Measurements from ENCODE around the gene ZFR2.
"Not testable (repeated sequence)": the region's sequence is repeated elsewhere in the genome, so short reads cannot be mapped to it uniquely, and the experiment has no call there.

The ZFR2 gene

GRCh38 chr19:3765121-3765520 is 103.7 kb downstream of the ZFR2 start:
- TF ChIP-seq, protein P1, sequence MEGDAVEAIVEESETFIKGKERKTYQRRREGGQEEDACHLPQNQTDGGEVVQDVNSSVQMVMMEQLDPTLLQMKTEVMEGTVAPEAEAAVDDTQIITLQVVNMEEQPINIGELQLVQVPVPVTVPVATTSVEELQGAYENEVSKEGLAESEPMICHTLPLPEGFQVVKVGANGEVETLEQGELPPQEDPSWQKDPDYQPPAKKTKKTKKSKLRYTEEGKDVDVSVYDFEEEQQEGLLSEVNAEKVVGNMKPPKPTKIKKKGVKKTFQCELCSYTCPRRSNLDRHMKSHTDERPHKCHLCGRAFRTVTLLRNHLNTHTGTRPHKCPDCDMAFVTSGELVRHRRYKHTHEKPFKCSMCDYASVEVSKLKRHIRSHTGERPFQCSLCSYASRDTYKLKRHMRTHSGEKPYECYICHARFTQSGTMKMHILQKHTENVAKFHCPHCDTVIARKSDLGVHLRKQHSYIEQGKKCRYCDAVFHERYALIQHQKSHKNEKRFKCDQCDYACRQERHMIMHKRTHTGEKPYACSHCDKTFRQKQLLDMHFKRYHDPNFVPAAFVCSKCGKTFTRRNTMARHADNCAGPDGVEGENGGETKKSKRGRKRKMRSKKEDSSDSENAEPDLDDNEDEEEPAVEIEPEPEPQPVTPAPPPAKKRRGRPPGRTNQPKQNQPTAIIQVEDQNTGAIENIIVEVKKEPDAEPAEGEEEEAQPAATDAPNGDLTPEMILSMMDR (IDR thresholded peaks at IDR 0.05; ENCODE audit: low read depth, low read length): no peak
- in situ Hi-C loops (cut with HindIII; ENCODE audit: low sequenced_read_pairs): no loop called here
- H3K4me3 ChIP-seq (ENCODE audit: low read depth, low read length): no peak overlapping the region
- no peak for DNase-seq (ENCODE audit: low read depth, low spot score)

DNA sequence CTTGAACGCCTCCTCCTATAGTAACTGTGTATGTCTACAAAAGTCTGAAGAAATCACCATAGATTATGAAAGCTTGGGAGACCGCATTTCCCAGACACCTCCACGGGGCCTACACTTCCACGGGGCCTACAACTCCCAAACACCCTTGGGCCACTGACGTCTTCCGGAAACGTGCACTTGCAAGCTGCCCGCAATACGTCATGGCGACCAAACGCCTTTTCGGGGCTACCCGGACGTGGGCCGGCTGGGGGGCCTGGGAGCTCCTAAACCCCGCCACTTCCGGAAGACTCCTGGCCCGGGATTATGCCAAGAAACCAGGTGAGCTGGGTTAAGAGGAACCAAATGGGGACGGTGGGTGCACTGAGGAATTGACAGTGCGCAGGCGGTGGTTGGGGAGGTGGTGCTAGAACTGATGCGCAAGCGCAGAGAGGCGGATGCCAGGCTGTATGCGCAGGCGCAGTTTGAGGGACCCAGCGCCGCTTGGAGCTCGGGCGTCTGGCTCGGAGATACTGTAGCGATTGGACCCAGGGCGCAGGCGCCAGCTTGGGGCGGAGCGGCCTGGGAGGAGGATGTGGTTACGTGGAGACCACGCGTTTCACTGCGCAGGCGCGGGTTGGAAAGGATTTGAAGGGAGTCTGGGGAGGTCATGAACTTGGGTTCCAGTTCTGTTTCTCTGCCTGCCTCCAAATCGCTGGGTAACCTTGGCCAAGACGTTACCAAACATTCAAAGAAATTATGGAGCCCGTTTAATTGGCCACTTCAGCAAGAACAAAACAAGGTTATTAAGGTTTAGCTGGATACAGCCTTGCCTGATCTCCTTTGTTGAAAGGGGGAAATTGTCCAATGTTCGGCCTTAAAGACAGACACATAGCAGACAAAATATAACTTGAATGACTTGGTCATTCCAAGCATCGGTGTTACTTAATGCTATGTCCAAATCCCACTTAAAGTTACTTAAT is 106.1 kb downstream of the ZFR2 start, which contains the start of gene MRPL54:
MRPL54 (plus strand) TSS at position 182 of the 959 bp plus-strand sequence; CDS start at position 201, 19 bp downstream.
- TF ChIP-seq, protein P1 (IDR thresholded peaks at IDR 0.05; ENCODE audit: low read depth, low read length): no peak
- peak within 1 kb of the TSS; percentile 95 for H3K4me3 ChIP-seq (ENCODE audit: low read depth, low read length)
- DNase-seq (ENCODE audit: low read depth, low spot score): peak; percentile 99
- in situ Hi-C loops (cut with HindIII; ENCODE audit: low sequenced_read_pairs): no loop called here

- in situ Hi-C loops (cut with HindIII; ENCODE audit: low sequenced_read_pairs): no loop called here
- TF ChIP-seq, protein P1 (IDR thresholded peaks at IDR 0.05; ENCODE audit: low read depth, low read length): no peak
- DNase-seq (ENCODE audit: low read depth, low spot score): no peak
- peak overlapping the region; percentile 94 for H3K4me3 ChIP-seq (ENCODE audit: low read depth, low read length)
These were observed 106.7 kb downstream of the ZFR2 start for GRCh38 chr19:3762130-3762473.

DNA sequence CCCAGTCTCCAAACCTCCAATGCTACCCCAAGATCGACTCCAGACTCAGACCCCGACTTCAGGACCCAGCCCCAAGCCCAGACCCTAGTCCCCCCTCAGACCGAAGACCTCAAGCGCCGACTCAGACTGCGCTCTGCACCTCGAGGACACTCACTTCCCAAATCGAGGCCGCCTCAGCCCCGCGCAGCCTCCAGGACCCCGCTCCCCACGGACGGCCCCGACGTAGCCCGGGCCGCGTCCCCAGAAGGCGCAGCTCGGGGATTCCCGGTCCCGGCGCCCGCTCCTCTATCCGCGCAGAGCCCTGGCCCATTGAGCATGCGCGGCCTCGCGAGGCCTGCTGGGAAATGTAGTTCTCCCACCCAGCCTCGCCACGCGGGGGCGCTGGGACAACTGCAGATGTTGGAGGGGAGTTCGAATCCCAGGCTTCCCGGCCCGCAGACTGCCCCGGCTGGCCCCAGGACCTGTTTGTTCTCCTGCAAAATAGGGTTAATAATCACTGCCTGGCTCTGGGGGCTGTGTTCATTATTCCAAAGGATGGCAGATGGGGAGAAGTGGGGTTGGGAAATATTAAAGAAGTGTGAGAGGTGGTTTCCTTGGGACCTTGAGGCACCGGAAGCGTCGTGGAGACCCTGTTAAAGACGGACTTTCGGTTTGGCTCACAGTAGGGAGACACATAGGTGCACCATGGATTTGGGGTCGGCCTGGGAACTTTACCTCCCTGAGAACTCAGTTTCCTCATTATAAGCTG is 107.3 kb downstream of the ZFR2 start, which contains the start of gene APBA3:
APBA3 (minus strand) TSS at position 311 of the 748 bp plus-strand sequence. CDS start 1,428 bp downstream, outside the sequence.
- DNase-seq (ENCODE audit: low read depth, low spot score): peak; percentile 86
- peak within 1 kb of the TSS; percentile 95 for H3K4me3 ChIP-seq (ENCODE audit: low read depth, low read length)
- TF ChIP-seq, protein P1 (IDR thresholded peaks at IDR 0.05; ENCODE audit: low read depth, low read length): peak; percentile 75
- in situ Hi-C loops (cut with HindIII; ENCODE audit: low sequenced_read_pairs): no loop called here

- TF ChIP-seq, protein P1 (IDR thresholded peaks at IDR 0.05; ENCODE audit: low read depth, low read length): no peak
These were observed 107.9 kb downstream of the ZFR2 start for GRCh38 chr19:3760871-3761361.

DNA sequence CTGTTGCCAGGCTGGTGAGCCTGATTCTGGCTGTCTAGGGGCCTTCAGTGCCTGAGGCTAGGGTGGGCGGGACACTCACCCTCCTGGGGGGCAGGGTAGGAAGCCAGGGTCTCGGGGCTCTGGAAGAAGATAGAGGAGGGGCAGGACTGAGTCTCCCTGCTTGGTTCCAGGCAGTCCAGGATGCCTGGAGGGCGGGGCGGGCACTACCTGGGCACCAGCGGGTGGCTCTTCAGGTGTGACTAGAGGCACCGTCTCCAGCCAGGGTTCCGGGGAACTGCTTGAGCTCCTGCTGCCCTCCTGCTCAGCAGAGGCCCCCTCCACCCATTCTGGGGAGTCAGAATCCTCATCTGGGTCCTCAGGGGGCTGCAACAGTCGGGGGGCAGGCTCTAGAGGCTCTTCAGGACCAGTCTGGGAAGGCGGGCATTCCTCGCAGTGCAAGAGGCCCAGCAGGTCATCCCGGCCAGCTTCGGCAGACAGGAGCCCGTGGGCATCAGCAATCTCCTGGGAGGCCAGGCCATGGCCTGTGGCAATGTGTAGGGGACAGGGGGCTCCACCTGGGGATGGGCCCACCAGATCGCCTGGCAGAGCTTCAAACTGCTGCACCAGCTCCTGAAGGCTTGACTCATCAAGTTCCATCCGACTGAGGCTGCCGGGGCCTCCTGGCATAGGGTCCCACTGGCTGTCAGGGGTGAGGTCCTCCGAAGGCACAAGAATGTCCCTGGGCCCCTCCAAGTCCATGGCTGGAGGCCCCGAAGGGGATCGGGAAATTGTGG is 109.2 kb downstream of the ZFR2 start:
- TF ChIP-seq, protein P1 (IDR thresholded peaks at IDR 0.05; ENCODE audit: low read depth, low read length): no peak
- DNase-seq (ENCODE audit: low read depth, low spot score): no peak
- in situ Hi-C loops (cut with HindIII; ENCODE audit: low sequenced_read_pairs): no loop called here
- no peak overlapping the region for H3K4me3 ChIP-seq (ENCODE audit: low read depth, low read length)

More at GRCh38 chr19:3760871-3761361, 107.9 kb downstream of the ZFR2 start:
- peak overlapping the region; percentile 95 for H3K4me3 ChIP-seq (ENCODE audit: low read depth, low read length)
- no peak for DNase-seq (ENCODE audit: low read depth, low spot score)
- in situ Hi-C loops (cut with HindIII; ENCODE audit: low sequenced_read_pairs): no loop called here

DNA sequence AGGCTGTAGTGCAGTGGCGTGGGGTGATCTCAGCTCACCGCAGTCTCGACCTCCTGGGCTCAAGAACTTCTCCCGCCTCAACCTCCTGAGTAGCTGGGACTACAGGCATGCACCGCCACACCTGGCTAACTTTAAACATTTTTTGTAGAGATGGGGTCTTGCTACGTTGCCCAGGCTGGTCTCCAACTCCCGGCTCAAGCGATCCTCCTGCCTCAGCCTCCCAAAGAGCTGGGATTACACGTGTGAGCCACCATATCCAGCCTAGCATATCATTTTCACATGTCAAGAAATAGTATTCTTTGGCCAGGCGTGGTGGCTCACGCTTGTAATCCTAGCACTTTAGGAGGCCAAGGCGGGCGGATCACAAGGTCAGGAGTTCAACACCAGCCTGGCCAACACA is 110.5 kb downstream of the ZFR2 start:
- DNase-seq (ENCODE audit: low read depth, low spot score); in situ Hi-C loops (cut with HindIII; ENCODE audit: low sequenced_read_pairs); H3K4me3 ChIP-seq (ENCODE audit: low read depth, low read length): not testable (repeated sequence)

DNA sequence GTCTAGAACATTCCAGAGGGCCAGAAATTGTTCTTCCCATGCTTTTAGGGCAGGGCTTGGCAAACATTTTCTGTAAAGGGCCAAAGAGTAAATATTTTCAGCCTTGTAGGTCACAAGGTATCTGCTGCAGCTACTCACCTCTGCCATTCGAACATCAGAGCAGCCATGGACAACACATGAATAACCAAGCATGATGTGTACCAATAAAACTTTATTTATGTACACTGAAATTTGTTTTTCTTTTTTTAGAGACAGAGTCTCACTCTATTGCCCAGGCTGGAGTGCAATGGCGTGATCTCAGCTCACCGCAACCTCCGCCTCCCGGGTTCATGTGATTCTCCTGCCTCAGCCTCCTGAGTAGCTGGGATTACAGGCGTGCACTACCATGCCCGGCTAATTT is 111.1 kb downstream of the ZFR2 start:
- in situ Hi-C loops (cut with HindIII; ENCODE audit: low sequenced_read_pairs); DNase-seq (ENCODE audit: low read depth, low spot score); H3K4me3 ChIP-seq (ENCODE audit: low read depth, low read length): not testable (repeated sequence)
